Trophoblast cell (in vitro differentiated cells and primary cell): Measurements from ENCODE around the gene SPRN.
"Not testable (repeated sequence)": the region's sequence is repeated elsewhere in the genome, so short reads cannot be mapped to it uniquely, and the experiment has no call there.

Source experiments
- DNase-seq, 2 donors: peaks; one replicate each; pipeline ENCODE4 v3.0.0-alpha.2; 2016
- H2AFZ ChIP-seq: 2 replicates; pipeline ENCODE4 v1.6.1; 2013; ENCODE audit warnings: low read length, moderate library complexity, mild to moderate bottlenecking; ENCODE audit not compliant: insufficient read depth, poor library complexity
- H2AK5ac ChIP-seq: 2 replicates; pipeline ENCODE4 v1.6.1; 2013; ENCODE audit warnings: mild to moderate bottlenecking, low read length
- H2BK120ac ChIP-seq: 2 replicates; pipeline ENCODE4 v1.6.1; 2013; ENCODE audit warnings: low read length, mild to moderate bottlenecking, moderate library complexity; ENCODE audit not compliant: insufficient read depth, poor library complexity
- H2BK12ac ChIP-seq: 2 replicates; pipeline ENCODE4 v1.6.1; 2013; ENCODE audit warnings: mild to moderate bottlenecking, low read length, moderate library complexity
- H2BK5ac ChIP-seq: 2 replicates; pipeline ENCODE4 v1.6.1; 2013; ENCODE audit warnings: low read length, low read depth, moderate library complexity, mild to moderate bottlenecking; ENCODE audit not compliant: poor library complexity
- H3K14ac ChIP-seq: 2 replicates; pipeline ENCODE4 v1.6.1; 2013; ENCODE audit warnings: mild to moderate bottlenecking, low read length
- H3K18ac ChIP-seq: 2 replicates; pipeline ENCODE4 v1.6.1; 2013; ENCODE audit warnings: mild to moderate bottlenecking, low read length
- H3K23ac ChIP-seq: 2 replicates; pipeline ENCODE4 v1.6.1; 2013; ENCODE audit warnings: low read length
- H3K27ac ChIP-seq: 2 replicates; pipeline ENCODE4 v1.5.1; 2013; ENCODE audit warnings: low read depth, mild to moderate bottlenecking, inconsistent platforms, low read length, moderate library complexity
- H3K27me3 ChIP-seq: 2 replicates; pipeline ENCODE4 v1.6.1; 2013; ENCODE audit warnings: inconsistent platforms, mild to moderate bottlenecking, low read length, moderate library complexity; ENCODE audit not compliant: insufficient read depth
- H3K36me3 ChIP-seq, 2 experiments: 1 replicate in 1 of 2; 2 replicates in 1 of 2; pipeline ENCODE4 v1.6.1; 2013; ENCODE audit warnings: low read length in 2 of 2, mild to moderate bottlenecking in 2 of 2, moderate library complexity in 1 of 2; ENCODE audit not compliant: insufficient read depth in 2 of 2, control insufficient read depth in 1 of 2
- H3K4ac ChIP-seq: 2 replicates; pipeline ENCODE4 v1.6.1; 2013; ENCODE audit warnings: low read depth, mild to moderate bottlenecking, low read length, moderate library complexity
- H3K4me1 ChIP-seq, 2 experiments: 1 replicate in 1 of 2; 2 replicates in 1 of 2; pipeline ENCODE4 v1.6.1; 2013; ENCODE audit warnings: low read length in 2 of 2, mild to moderate bottlenecking in 2 of 2, moderate library complexity in 1 of 2; ENCODE audit not compliant: insufficient read depth in 2 of 2, control insufficient read depth in 1 of 2
- H3K4me2 ChIP-seq: 2 replicates; pipeline ENCODE4 v1.6.1; 2013; ENCODE audit warnings: inconsistent platforms, mild to moderate bottlenecking, low read length, moderate library complexity
- H3K4me3 ChIP-seq: 2 replicates; pipeline ENCODE4 v1.5.1; 2013; ENCODE audit warnings: mild to moderate bottlenecking, low read depth, low read length, inconsistent platforms
- H3K79me1 ChIP-seq: one replicate; pipeline ENCODE4 v1.6.1; 2013; ENCODE audit warnings: low read length
- H3K79me2 ChIP-seq: 2 replicates; pipeline ENCODE4 v1.6.1; 2013; ENCODE audit warnings: low read length, mild to moderate bottlenecking; ENCODE audit not compliant: control insufficient read depth, insufficient read depth, poor library complexity
- H3K9ac ChIP-seq: 2 replicates; pipeline ENCODE4 v1.6.1; 2013; ENCODE audit warnings: mild to moderate bottlenecking, low read length
- H3K9me3 ChIP-seq: 2 replicates; pipeline ENCODE4 v1.6.1; 2013; ENCODE audit warnings: low read depth, mild to moderate bottlenecking, control low read depth, inconsistent platforms, low read length; ENCODE audit not compliant: insufficient read depth
- H4K12ac ChIP-seq: 2 replicates; pipeline ENCODE4 v1.6.1; 2013; ENCODE audit warnings: low read depth, mild to moderate bottlenecking, low read length, moderate library complexity
- H4K8ac ChIP-seq: 2 replicates; pipeline ENCODE4 v1.6.1; 2013; ENCODE audit warnings: low read depth, mild to moderate bottlenecking, low read length, moderate library complexity
- H4K91ac ChIP-seq: one replicate; pipeline ENCODE4 v1.6.1; 2013; ENCODE audit warnings: low read depth, mild to moderate bottlenecking, low read length, moderate library complexity
- WGBS: extraction: QIAGEN DNeasy Blood & Tissue Kit; methylation state at CpG from one replicate; pipeline ENCODE4 v1.1.7; 2013; ENCODE audit warnings: missing lambda C conversion rate; ENCODE audit not compliant: insufficient read length, insufficient coverage; ENCODE audit errors: extremely low coverage; 5-methylcytosine and 5-hydroxymethylcytosine counted together

Gene SPRN

GRCh38 chr10:133415752-133416151, 8.7 kb downstream of the SPRN start:
- no peak overlapping the region for H4K12ac ChIP-seq
- no peak overlapping the region for H3K23ac ChIP-seq
- H2BK5ac ChIP-seq: no peak overlapping the region
- H3K36me3 ChIP-seq: peaks cover 36 to 39% of the 10 kb centered on the region in 2 experiments
- H4K91ac ChIP-seq: no peak overlapping the region
- H3K4ac ChIP-seq: no peak overlapping the region
- no peak overlapping the region for H4K8ac ChIP-seq
- no peak overlapping the region for H2BK120ac ChIP-seq
- no CpG with 5 or more reads among the region's 25 CpGs for WGBS
- H3K79me1 ChIP-seq: no peaks in the 10 kb centered on the region
- H3K4me3 ChIP-seq: no peak overlapping the region
- H3K9ac ChIP-seq: no peak overlapping the region
- H3K9me3 ChIP-seq: peaks cover 8% of the 10 kb centered on the region
- H3K4me2 ChIP-seq: no peak overlapping the region
- no peak overlapping the region for H2AFZ ChIP-seq
- H3K79me2 ChIP-seq: no peaks in the 10 kb centered on the region
- no peak overlapping the region for H3K14ac ChIP-seq
- H3K27me3 ChIP-seq: no peaks in the 10 kb centered on the region
- DNase-seq: no peak
- no peak overlapping the region for H2BK12ac ChIP-seq
- no peak overlapping the region for H3K27ac ChIP-seq
- no peak overlapping the region for H3K18ac ChIP-seq
- H2AK5ac ChIP-seq: no peak overlapping the region
- H3K4me1 ChIP-seq: no peaks in the 10 kb centered on the region

- H4K12ac ChIP-seq, H3K27me3 ChIP-seq, DNase-seq, H3K9me3 ChIP-seq, H3K9ac ChIP-seq, H3K79me2 ChIP-seq, H4K91ac ChIP-seq, H2BK12ac ChIP-seq, H2AFZ ChIP-seq, H3K23ac ChIP-seq, H3K79me1 ChIP-seq, H3K27ac ChIP-seq, H3K4me2 ChIP-seq, H2AK5ac ChIP-seq, H3K4me3 ChIP-seq, H3K18ac ChIP-seq, H3K4me1 ChIP-seq, H3K4ac ChIP-seq, H4K8ac ChIP-seq, H3K14ac ChIP-seq, H2BK120ac ChIP-seq, H2BK5ac ChIP-seq: not testable (repeated sequence)
- H3K36me3 ChIP-seq: peaks cover 25 to 29% of the 10 kb centered on the region in 2 experiments
- no CpG with 5 or more reads among the region's 23 CpGs for WGBS
Observed at GRCh38 chr10:133414401-133414800, 10.0 kb downstream of the SPRN start.

- H4K8ac ChIP-seq: no peak overlapping the region
- H3K9me3 ChIP-seq: peaks cover 8% of the 10 kb centered on the region
- no peaks in the 10 kb centered on the region for H3K79me1 ChIP-seq
- H2BK12ac ChIP-seq: no peak overlapping the region
- no peak overlapping the region for H2AFZ ChIP-seq
- H3K4ac ChIP-seq: no peak overlapping the region
- H3K18ac ChIP-seq: no peak overlapping the region
- peaks cover 18 to 19% of the 10 kb centered on the region in 2 experiments for H3K36me3 ChIP-seq
- no peaks in the 10 kb centered on the region for H3K4me1 ChIP-seq
- no peak overlapping the region for H3K27ac ChIP-seq
- DNase-seq: no peak
- no peak overlapping the region for H3K4me2 ChIP-seq
- no peak overlapping the region for H3K4me3 ChIP-seq
- H3K23ac ChIP-seq: no peak overlapping the region
- no peak overlapping the region for H2AK5ac ChIP-seq
- H2BK120ac ChIP-seq: no peak overlapping the region
- no peaks in the 10 kb centered on the region for H3K27me3 ChIP-seq
- no peaks in the 10 kb centered on the region for H3K79me2 ChIP-seq
- H2BK5ac ChIP-seq: no peak overlapping the region
- no peak overlapping the region for H4K91ac ChIP-seq
- no peak overlapping the region for H4K12ac ChIP-seq
- H3K9ac ChIP-seq: no peak overlapping the region
- no peak overlapping the region for H3K14ac ChIP-seq
Observed at GRCh38 chr10:133412381-133412711, 12.1 kb downstream of the SPRN start.

- DNase-seq: no peak
- no peak overlapping the region for H3K4ac ChIP-seq
- H3K36me3 ChIP-seq: peaks cover 18 to 19% of the 10 kb centered on the region in 2 experiments
- no peak overlapping the region for H2AK5ac ChIP-seq
- H2BK12ac ChIP-seq: no peak overlapping the region
- H3K79me1 ChIP-seq: no peaks in the 10 kb centered on the region
- H3K18ac ChIP-seq: no peak overlapping the region
- no CpG with 5 or more reads among the region's 7 CpGs for WGBS
- no peaks in the 10 kb centered on the region for H3K27me3 ChIP-seq
- H4K91ac ChIP-seq: no peak overlapping the region
- peaks cover 8% of the 10 kb centered on the region for H3K9me3 ChIP-seq
- H3K4me3 ChIP-seq: no peak overlapping the region
- no peak overlapping the region for H3K23ac ChIP-seq
- H3K4me1 ChIP-seq: no peaks in the 10 kb centered on the region
- no peak overlapping the region for H4K8ac ChIP-seq
- H3K27ac ChIP-seq: no peak overlapping the region
- H3K14ac ChIP-seq: no peak overlapping the region
- no peak overlapping the region for H4K12ac ChIP-seq
- H2BK120ac ChIP-seq: no peak overlapping the region
- H2AFZ ChIP-seq: no peak overlapping the region
- H3K9ac ChIP-seq: no peak overlapping the region
- no peak overlapping the region for H3K4me2 ChIP-seq
- H2BK5ac ChIP-seq: no peak overlapping the region
- no peaks in the 10 kb centered on the region for H3K79me2 ChIP-seq
Observed at GRCh38 chr10:133411523-133412380, 12.7 kb downstream of the SPRN start.
